HepG2 (cell line): ENCODE results near the gene SERPINA3. TPM values are rescaled to one million over a fixed set of nuclear protein-coding genes. Genes with fewer than 3 reads are reported as not detected.
A peak's percentile ranks its signal among the peaks of the same experiment; 100 is the strongest.

ENCODE experiments used
- KMT2B ChIP-seq: IDR thresholded peaks from 2 replicates; pipeline ENCODE4 v1.6.1; 2016; ENCODE audit warnings: missing genetic modification reagents, missing compliant biosample characterization
- MAFG ChIP-seq: sonication (generic); formaldehyde crosslinking; IDR thresholded peaks from 2 replicates; pipeline ENCODE4 v1.5.1; 2020; ENCODE audit warnings: mild to moderate bottlenecking, missing genetic modification reagents
- NONO ChIP-seq, 2 experiments: fragments of 450-650 bp in 1 of 2; sonication (generic) in 1 of 2; formaldehyde crosslinking in 1 of 2; IDR thresholded peaks in 1 of 2; conservative IDR thresholded peaks in 1 of 2; 2 replicates each; pipeline versions ENCODE4 v1.6.1 to v1.8.0; 2017 to 2022; ENCODE audit warnings: mild to moderate bottlenecking in 1 of 2, missing genetic modification reagents in 1 of 2, moderate library complexity in 1 of 2
- RXRB ChIP-seq: IDR thresholded peaks from 2 replicates; pipeline ENCODE4 v1.6.1; 2016; ENCODE audit warnings: borderline replicate concordance, missing genetic modification reagents, missing compliant biosample characterization
- SNAPC2 ChIP-seq: sonication (generic); formaldehyde crosslinking; IDR thresholded peaks from 2 replicates; pipeline ENCODE4 v1.8.1; 2022; ENCODE audit warnings: mild to moderate bottlenecking, missing genetic modification reagents
- SP4 ChIP-seq: sonication (generic); formaldehyde crosslinking; IDR thresholded peaks from 2 replicates; pipeline ENCODE4 v1.8.1; 2023; ENCODE audit warnings: mild to moderate bottlenecking, missing genetic modification reagents
- TCF12 ChIP-seq, 2 experiments: fragments of 450-650 bp in 1 of 2; sonication (generic) in 1 of 2; formaldehyde crosslinking in 1 of 2; IDR thresholded peaks; 2 replicates each; pipeline versions ENCODE4 v1.6.1 to v1.8.0; 2017 to 2022; ENCODE audit warnings: antibody characterized with exemption in 1 of 2, mild to moderate bottlenecking in 1 of 2, missing genetic modification reagents in 1 of 2, moderate library complexity in 1 of 2
- YEATS2 ChIP-seq: sonication (generic); formaldehyde crosslinking; IDR thresholded peaks from 2 replicates; pipeline ENCODE4 v1.4.0; 2020; ENCODE audit warnings: missing genetic modification reagents, borderline replicate concordance
- ZNF232 ChIP-seq: sonication (generic); formaldehyde crosslinking; IDR thresholded peaks from 2 replicates; pipeline ENCODE4 v1.4.0; 2020; ENCODE audit warnings: missing genetic modification reagents, borderline replicate concordance
- ZNF274 ChIP-seq: sonication (generic); formaldehyde crosslinking; IDR thresholded peaks from 2 replicates; pipeline ENCODE4 v1.5.1; 2020; ENCODE audit warnings: mild to moderate bottlenecking, missing genetic modification reagents
- ZNF558 ChIP-seq: sonication (generic); formaldehyde crosslinking; IDR thresholded peaks from 2 replicates; pipeline ENCODE4 v1.9.0; 2022; ENCODE audit warnings: mild to moderate bottlenecking, missing genetic modification reagents, borderline replicate concordance
- ZNF614 ChIP-seq: IDR thresholded peaks from 2 replicates; pipeline ENCODE4 v1.6.1; 2018; ENCODE audit warnings: missing biosample characterization, missing genetic modification reagents, inconsistent platforms, borderline replicate concordance
- ZNF816 ChIP-seq: sonication (generic); formaldehyde crosslinking; IDR thresholded peaks from 2 replicates; pipeline ENCODE4 v1.8.0; 2022; ENCODE audit warnings: missing genetic modification reagents, mild to moderate bottlenecking, borderline replicate concordance
- polyA plus RNA-seq, 8 experiments: library from polyadenylated mRNA; depleted of rRNA in 3 of 8; stranded (reverse) in 7 of 8; unstranded in 1 of 8; fragments of >200 nt; fragmentation: Illumina TruSeq in 4 of 8; extraction: Trizol in 4 of 8; gene quantifications; 2 replicates each; pipeline versions ENCODE4 v1.2.1 to v1.2.3, GENCODE V29; 2011 to 2016; ENCODE audit warnings: low read depth in 4 of 8, missing spikeins in 1 of 8, mixed read lengths in 1 of 8; ENCODE audit not compliant: insufficient read depth in 1 of 8
- total RNA-seq, 5 experiments: library from RNA; depleted of rRNA; stranded (reverse); fragments of >200 nt; fragmentation: Illumina TruSeq; extraction: Trizol; gene quantifications; 2 replicates each; pipeline ENCODE4 v1.2.3, GENCODE V29; 2016; ENCODE audit warnings: low read depth in 1 of 5
- TF ChIP-seq, protein P1 (sequence below): sonication (generic); formaldehyde crosslinking; conservative IDR thresholded peaks from 2 replicates; pipeline ENCODE4 v1.8.0; 2022; ENCODE audit warnings: missing genetic modification reagents
- TF ChIP-seq, protein P2 (sequence below): sonication (generic); formaldehyde crosslinking; IDR thresholded peaks from 2 replicates; pipeline ENCODE4; 2020; ENCODE audit warnings: missing genetic modification reagents, mild to moderate bottlenecking, borderline replicate concordance
- TF ChIP-seq, protein P3 (sequence below): IDR thresholded peaks from 2 replicates; pipeline ENCODE4 v1.6.1; 2012; ENCODE audit warnings: low read length, improper control_type of control experiment

The SERPINA3 gene
- total and polyA plus RNA-seq, 2 of the 13 experiments (the other 11 are each of a cell fraction or from before 2014, with no cell fraction given), result 825 to 2,200 TPM

DNA sequence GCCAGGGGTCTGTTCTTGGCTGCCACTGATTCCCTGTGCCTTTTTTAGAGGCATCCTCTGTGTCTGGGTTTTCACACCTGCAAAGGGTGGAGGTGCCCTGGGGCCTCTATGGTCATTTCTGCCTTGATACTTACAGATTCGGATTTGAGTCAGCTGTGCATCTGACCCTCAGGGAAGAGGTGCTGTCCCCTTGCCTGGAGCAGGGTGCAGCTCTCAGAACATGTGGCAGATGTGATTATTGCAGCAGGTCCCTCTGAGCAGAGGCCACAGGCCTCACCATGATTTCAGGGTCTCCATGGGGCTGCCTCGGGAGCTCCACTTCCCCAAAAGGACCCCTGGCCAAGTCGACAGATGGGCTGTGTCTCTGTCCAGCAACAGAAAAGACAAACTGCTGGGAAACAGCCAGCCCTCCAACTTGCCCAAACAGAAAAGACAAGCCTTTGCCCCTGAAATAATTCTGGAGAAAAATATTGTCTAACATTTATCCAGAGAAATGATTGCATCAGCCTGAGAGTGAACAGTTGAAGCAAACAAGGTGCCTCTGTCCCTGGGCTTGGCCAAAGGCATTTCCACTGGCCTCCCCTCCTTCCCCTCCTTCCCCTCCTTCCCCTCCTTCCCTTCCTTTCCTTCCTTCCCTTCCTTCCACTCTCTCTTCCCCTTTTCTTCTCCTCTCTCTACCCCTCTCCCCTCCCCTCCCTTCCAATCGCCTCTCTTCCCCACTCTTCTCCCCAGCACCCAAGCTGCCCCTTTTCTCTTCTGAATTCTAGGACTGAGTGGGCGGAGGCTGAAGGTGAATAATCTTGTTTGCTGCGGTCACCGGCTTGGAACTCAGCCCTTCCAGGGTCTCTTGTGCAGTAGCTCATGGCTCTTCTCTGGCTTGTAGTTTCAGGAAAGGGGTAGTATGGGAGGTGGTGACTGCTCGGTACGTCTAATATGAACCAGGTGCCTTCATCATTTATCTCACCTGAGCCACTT lies 676 bp downstream of the SERPINA3 start (continued):
- TF ChIP-seq, protein P1, sequence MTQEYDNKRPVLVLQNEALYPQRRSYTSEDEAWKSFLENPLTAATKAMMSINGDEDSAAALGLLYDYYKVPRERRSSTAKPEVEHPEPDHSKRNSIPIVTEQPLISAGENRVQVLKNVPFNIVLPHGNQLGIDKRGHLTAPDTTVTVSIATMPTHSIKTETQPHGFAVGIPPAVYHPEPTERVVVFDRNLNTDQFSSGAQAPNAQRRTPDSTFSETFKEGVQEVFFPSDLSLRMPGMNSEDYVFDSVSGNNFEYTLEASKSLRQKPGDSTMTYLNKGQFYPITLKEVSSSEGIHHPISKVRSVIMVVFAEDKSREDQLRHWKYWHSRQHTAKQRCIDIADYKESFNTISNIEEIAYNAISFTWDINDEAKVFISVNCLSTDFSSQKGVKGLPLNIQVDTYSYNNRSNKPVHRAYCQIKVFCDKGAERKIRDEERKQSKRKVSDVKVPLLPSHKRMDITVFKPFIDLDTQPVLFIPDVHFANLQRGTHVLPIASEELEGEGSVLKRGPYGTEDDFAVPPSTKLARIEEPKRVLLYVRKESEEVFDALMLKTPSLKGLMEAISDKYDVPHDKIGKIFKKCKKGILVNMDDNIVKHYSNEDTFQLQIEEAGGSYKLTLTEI (CRISPR knock-in tag), result no peak
- no peak for TF ChIP-seq ZNF232 (CRISPR knock-in tag)
- TF ChIP-seq SP4 (CRISPR knock-in tag), result no peak
- no peak for TF ChIP-seq ZNF558 (CRISPR knock-in tag)
- TF ChIP-seq ZNF274 (CRISPR knock-in tag), result no peak
- no peak for TF ChIP-seq MAFG (CRISPR knock-in tag)
- no peak for TF ChIP-seq YEATS2 (CRISPR knock-in tag)
- TF ChIP-seq ZNF816, result no peak
- TF ChIP-seq SNAPC2 (CRISPR knock-in tag), result no peak
- TF ChIP-seq, protein P2, sequence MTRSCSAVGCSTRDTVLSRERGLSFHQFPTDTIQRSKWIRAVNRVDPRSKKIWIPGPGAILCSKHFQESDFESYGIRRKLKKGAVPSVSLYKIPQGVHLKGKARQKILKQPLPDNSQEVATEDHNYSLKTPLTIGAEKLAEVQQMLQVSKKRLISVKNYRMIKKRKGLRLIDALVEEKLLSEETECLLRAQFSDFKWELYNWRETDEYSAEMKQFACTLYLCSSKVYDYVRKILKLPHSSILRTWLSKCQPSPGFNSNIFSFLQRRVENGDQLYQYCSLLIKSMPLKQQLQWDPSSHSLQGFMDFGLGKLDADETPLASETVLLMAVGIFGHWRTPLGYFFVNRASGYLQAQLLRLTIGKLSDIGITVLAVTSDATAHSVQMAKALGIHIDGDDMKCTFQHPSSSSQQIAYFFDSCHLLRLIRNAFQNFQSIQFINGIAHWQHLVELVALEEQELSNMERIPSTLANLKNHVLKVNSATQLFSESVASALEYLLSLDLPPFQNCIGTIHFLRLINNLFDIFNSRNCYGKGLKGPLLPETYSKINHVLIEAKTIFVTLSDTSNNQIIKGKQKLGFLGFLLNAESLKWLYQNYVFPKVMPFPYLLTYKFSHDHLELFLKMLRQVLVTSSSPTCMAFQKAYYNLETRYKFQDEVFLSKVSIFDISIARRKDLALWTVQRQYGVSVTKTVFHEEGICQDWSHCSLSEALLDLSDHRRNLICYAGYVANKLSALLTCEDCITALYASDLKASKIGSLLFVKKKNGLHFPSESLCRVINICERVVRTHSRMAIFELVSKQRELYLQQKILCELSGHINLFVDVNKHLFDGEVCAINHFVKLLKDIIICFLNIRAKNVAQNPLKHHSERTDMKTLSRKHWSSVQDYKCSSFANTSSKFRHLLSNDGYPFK, result 0 out of 2 replicates have a peak, but pooled peaks have one; percentile 31
- no peak for TF ChIP-seq ZNF614 (CRISPR knock-in tag)
- TF ChIP-seq RXRB, result no peak
- no peak for TF ChIP-seq NONO (IDR thresholded peaks at IDR 0.05)
- TF ChIP-seq NONO (CRISPR knock-in tag; conservative IDR thresholded peaks at IDR 0.05), result 0 out of 2 replicates have a peak, but pooled peaks have one; percentile 23
- TF ChIP-seq TCF12 (IDR thresholded peaks at IDR 0.05), result no peak
- TF ChIP-seq TCF12 (CRISPR knock-in tag; IDR thresholded peaks at IDR 0.05), result no peak
- TF ChIP-seq, protein P3, sequence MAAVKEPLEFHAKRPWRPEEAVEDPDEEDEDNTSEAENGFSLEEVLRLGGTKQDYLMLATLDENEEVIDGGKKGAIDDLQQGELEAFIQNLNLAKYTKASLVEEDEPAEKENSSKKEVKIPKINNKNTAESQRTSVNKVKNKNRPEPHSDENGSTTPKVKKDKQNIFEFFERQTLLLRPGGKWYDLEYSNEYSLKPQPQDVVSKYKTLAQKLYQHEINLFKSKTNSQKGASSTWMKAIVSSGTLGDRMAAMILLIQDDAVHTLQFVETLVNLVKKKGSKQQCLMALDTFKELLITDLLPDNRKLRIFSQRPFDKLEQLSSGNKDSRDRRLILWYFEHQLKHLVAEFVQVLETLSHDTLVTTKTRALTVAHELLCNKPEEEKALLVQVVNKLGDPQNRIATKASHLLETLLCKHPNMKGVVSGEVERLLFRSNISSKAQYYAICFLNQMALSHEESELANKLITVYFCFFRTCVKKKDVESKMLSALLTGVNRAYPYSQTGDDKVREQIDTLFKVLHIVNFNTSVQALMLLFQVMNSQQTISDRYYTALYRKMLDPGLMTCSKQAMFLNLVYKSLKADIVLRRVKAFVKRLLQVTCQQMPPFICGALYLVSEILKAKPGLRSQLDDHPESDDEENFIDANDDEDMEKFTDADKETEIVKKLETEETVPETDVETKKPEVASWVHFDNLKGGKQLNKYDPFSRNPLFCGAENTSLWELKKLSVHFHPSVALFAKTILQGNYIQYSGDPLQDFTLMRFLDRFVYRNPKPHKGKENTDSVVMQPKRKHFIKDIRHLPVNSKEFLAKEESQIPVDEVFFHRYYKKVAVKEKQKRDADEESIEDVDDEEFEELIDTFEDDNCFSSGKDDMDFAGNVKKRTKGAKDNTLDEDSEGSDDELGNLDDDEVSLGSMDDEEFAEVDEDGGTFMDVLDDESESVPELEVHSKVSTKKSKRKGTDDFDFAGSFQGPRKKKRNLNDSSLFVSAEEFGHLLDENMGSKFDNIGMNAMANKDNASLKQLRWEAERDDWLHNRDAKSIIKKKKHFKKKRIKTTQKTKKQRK, result no peak
- TF ChIP-seq KMT2B, result no peak
